ENCODE data around the gene GOLGA1.

DNA sequence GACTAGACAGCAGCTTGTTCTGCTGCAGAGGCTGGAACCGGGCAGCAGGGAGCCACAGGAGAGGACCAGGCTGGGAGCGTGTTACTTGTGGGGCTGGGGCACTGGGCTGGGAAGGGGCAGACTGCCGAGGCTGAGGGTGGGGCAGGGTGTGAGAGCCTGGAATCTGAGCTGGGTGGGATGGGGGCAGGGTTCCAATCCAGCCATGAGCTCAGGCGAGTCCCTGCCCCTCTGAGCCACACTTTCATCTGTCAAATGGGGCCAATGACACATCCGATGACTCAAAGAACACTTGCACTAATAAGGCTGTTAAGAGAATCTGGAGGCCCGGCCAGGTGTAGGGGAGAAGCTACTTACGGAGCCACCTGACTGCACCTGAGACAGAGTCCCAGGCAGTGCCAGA lies 106.3 kb downstream of the GOLGA1 start:
- TF ChIP-seq CTCF (IDR thresholded peaks at IDR 0.05) (no peak), POLR2A (IDR thresholded peaks at IDR 0.05) (no peak)

Measured in uterus (tissue), 2 donors.